Progenitor cell of endocrine pancreas (in vitro differentiated cells): Measurements from ENCODE around the gene DENND1A. TPM values are rescaled to one million over a fixed set of nuclear protein-coding genes. Genes with fewer than 3 reads are reported as not detected.

Experiments
- DNase-seq: peaks from one replicate; pipeline ENCODE4 v3.0.0; 2021; ENCODE audit warnings: low spot score; ENCODE audit not compliant: unreplicated experiment
- H3K27ac Mint-ChIP-seq: 2 replicates; pipeline ENCODE4 v1.8.0; 2021; ENCODE audit warnings: mild to moderate bottlenecking, moderate library complexity, mixed read lengths
- H3K27me3 Mint-ChIP-seq: 2 replicates; pipeline ENCODE4 v1.8.0; 2021; ENCODE audit warnings: mixed read lengths
- H3K36me3 Mint-ChIP-seq: 2 replicates; pipeline ENCODE4 v1.8.0; 2022; ENCODE audit warnings: mixed read lengths; ENCODE audit not compliant: insufficient read depth
- H3K4me1 Mint-ChIP-seq: 2 replicates; pipeline ENCODE4 v1.8.0; 2021; ENCODE audit warnings: low read depth, mixed read lengths
- H3K4me3 Mint-ChIP-seq: 2 replicates; pipeline ENCODE4 v1.8.0; 2021; ENCODE audit warnings: low read depth, mild to moderate bottlenecking, moderate library complexity, mixed read lengths
- H3K9me3 Mint-ChIP-seq: 2 replicates; pipeline ENCODE4 v1.8.0; 2021; ENCODE audit warnings: low read depth, mixed read lengths
- CTCF ChIP-seq: fragments of 200-600 bp; sonication (generic); IDR thresholded peaks from one replicate; pipeline ENCODE4 v1.5.0; 2021; ENCODE audit warnings: antibody characterized with exemption, mild to moderate bottlenecking; ENCODE audit not compliant: unreplicated experiment
- total RNA-seq: library from RNA; stranded (reverse); gene quantifications from 2 replicates; pipeline ENCODE4 v1.2.1, GENCODE V29; 2021

Gene DENND1A
- total RNA-seq, 1 donor from 2014 or later: 20.1 TPM

- peaks cover 8% of the 10 kb centered on the region for H3K9me3 Mint-ChIP-seq
- no peak for TF ChIP-seq CTCF
- no peaks in the 10 kb centered on the region for H3K27me3 Mint-ChIP-seq
- peaks cover 20% of the 10 kb centered on the region for H3K4me1 Mint-ChIP-seq
- H3K27ac Mint-ChIP-seq: no peak overlapping the region
- peaks cover 7% of the 10 kb centered on the region for H3K36me3 Mint-ChIP-seq
- no peak for DNase-seq
- no peak overlapping the region for H3K4me3 Mint-ChIP-seq
Measured at GRCh38 chr9:123924727-123925126, 5.2 kb downstream of the DENND1A start.

- no peak for TF ChIP-seq CTCF
- DNase-seq: no peak
- peaks cover 17% of the 10 kb centered on the region for H3K4me1 Mint-ChIP-seq
- no peak overlapping the region for H3K4me3 Mint-ChIP-seq
- H3K27ac Mint-ChIP-seq: no peak overlapping the region
- peaks cover 7% of the 10 kb centered on the region for H3K36me3 Mint-ChIP-seq
- H3K9me3 Mint-ChIP-seq: peaks cover 8% of the 10 kb centered on the region
- no peaks in the 10 kb centered on the region for H3K27me3 Mint-ChIP-seq
Measured at GRCh38 chr9:123923884-123924283, 6.0 kb downstream of the DENND1A start.

- Mint-ChIP-seq H3K4me3 (no peak overlapping the region), H3K27ac (no peak overlapping the region), H3K4me1 (peaks cover 12% of the 10 kb centered on the region), H3K27me3 (no peaks in the 10 kb centered on the region), H3K9me3 (peaks cover 8% of the 10 kb centered on the region), H3K36me3 (peaks cover 8% of the 10 kb centered on the region)
- no peak for DNase-seq
- TF ChIP-seq CTCF: no peak
Measured at GRCh38 chr9:123923377-123923776, 6.5 kb downstream of the DENND1A start.

GRCh38 chr9:123922911-123923310 is 7.0 kb downstream of the DENND1A start:
- Mint-ChIP-seq H3K4me3 (no peak overlapping the region), H3K27ac (no peak overlapping the region), H3K36me3 (peaks cover 8% of the 10 kb centered on the region), H3K4me1 (peaks cover 9% of the 10 kb centered on the region), H3K9me3 (peaks cover 8% of the 10 kb centered on the region), H3K27me3 (no peaks in the 10 kb centered on the region)
- TF ChIP-seq CTCF: no peak
- DNase-seq: no peak

GRCh38 chr9:123922431-123922830 is 7.5 kb downstream of the DENND1A start:
- DNase-seq: no peak
- Mint-ChIP-seq H3K9me3 (peaks cover 8% of the 10 kb centered on the region), H3K36me3 (peaks cover 8% of the 10 kb centered on the region), H3K27me3 (no peaks in the 10 kb centered on the region), H3K4me1 (peaks cover 5% of the 10 kb centered on the region), H3K4me3 (no peak overlapping the region), H3K27ac (no peak overlapping the region)
- no peak for TF ChIP-seq CTCF
